ENCODE measurements around the gene SH3RF3. TPM values are rescaled to one million over a fixed set of nuclear protein-coding genes. Genes with fewer than 3 reads are reported as not detected.

Gene SH3RF3
- total RNA-seq, 1 donor from 2014 or later: 0.47 TPM

DNA sequence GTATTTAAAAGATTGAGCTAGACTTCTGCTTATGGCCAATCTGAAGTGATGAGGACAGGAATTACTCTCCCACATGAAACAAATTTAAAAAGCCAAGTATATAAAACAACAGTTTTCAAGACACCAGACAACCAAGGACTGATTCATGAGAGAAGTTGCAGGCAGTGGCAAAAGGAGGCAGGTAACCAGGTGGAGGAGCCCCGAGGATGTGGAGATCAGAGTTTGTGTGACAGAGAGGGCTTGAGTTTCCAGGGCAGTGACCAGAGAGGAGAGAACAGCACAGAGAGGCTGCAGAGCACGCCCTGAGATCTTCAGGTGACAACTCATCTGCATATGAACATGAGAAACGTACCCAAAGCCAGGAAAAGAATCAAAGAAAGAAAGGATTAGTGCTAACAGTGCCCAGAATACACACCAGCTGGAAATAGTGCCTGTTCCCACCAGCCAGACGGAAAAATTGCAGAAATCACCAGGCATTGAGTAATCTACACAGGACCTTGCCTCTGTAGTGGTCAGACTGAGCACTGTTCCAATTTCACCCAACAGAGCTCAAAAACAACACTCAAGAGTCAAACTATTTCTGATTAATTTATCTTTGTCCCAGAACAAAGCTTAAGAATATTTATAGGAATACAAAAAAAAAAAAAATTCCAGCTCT is 311.6 kb downstream of the SH3RF3 start:
- Mint-ChIP-seq H3K36me3 (ENCODE audit: low read depth) (no peaks in the 10 kb centered on the region), H3K4me1 (no peaks in the 10 kb centered on the region), H3K9me3 (peaks cover 14% of the 10 kb centered on the region), H3K4me3 (no peak overlapping the region), H3K27me3 (no peaks in the 10 kb centered on the region), H3K27ac (no peak overlapping the region)
- DNase-seq: no peak
- intact Hi-C loops (cut with micrococcal nuclease): no loop called here

- Mint-ChIP-seq H3K4me3 (no peak overlapping the region), H3K9me3 (peaks cover 14% of the 10 kb centered on the region), H3K27me3 (no peaks in the 10 kb centered on the region), H3K27ac (no peak overlapping the region), H3K36me3 (ENCODE audit: low read depth) (no peaks in the 10 kb centered on the region), H3K4me1 (no peaks in the 10 kb centered on the region)
- intact Hi-C loops (cut with micrococcal nuclease): no loop called here
- DNase-seq: no peak
Measured at GRCh38 chr2:109442715-109443319, 313.8 kb downstream of the SH3RF3 start.

DNA sequence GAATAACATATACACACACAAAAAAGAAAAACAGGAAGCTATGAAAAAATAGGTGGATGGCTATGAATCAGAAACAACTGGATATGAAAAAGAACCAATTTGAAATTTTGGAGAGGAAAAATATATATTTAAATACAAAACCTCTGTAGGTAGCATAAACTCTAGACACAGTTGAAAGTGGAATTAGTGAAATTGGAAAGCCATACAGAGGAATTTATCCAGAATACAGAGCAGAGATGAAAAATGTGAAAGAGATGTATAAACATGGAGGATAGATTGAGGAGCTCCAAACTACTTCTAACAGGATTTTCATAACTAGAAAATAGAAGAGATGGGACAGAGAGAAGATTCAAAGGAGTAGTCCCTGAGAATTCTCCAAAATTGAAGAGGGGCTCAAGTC is 315.9 kb downstream of the SH3RF3 start:
- H3K9me3 Mint-ChIP-seq: peaks cover 14% of the 10 kb centered on the region
- H3K4me3 Mint-ChIP-seq: no peak overlapping the region
- no peak for DNase-seq

GRCh38 chr2:109446278-109447131 is 317.5 kb downstream of the SH3RF3 start:
- intact Hi-C loops (cut with micrococcal nuclease): no loop called here
- Mint-ChIP-seq H3K4me3 (no peak overlapping the region), H3K9me3 (peaks cover 6% of the 10 kb centered on the region), H3K27me3 (no peaks in the 10 kb centered on the region), H3K36me3 (ENCODE audit: low read depth) (no peaks in the 10 kb centered on the region), H3K27ac (no peak overlapping the region), H3K4me1 (no peaks in the 10 kb centered on the region)
- DNase-seq: no peak

More for the DNA sequence above, 315.9 kb downstream of the SH3RF3 start:
- Mint-ChIP-seq H3K27me3 (no peaks in the 10 kb centered on the region), H3K36me3 (ENCODE audit: low read depth) (no peaks in the 10 kb centered on the region), H3K27ac (no peak overlapping the region), H3K4me1 (no peaks in the 10 kb centered on the region)
- intact Hi-C loops (cut with micrococcal nuclease): no loop called here

GRCh38 chr2:109447251-109447661 is 318.3 kb downstream of the SH3RF3 start:
- intact Hi-C loops (cut with micrococcal nuclease): no loop called here
- no peak for DNase-seq
- no peaks in the 10 kb centered on the region for H3K27me3 Mint-ChIP-seq
- peaks cover 4% of the 10 kb centered on the region for H3K9me3 Mint-ChIP-seq
- no peaks in the 10 kb centered on the region for H3K36me3 Mint-ChIP-seq (ENCODE audit: low read depth)
- no peak overlapping the region for H3K4me3 Mint-ChIP-seq
- H3K4me1 Mint-ChIP-seq: no peaks in the 10 kb centered on the region
- no peak overlapping the region for H3K27ac Mint-ChIP-seq

DNA sequence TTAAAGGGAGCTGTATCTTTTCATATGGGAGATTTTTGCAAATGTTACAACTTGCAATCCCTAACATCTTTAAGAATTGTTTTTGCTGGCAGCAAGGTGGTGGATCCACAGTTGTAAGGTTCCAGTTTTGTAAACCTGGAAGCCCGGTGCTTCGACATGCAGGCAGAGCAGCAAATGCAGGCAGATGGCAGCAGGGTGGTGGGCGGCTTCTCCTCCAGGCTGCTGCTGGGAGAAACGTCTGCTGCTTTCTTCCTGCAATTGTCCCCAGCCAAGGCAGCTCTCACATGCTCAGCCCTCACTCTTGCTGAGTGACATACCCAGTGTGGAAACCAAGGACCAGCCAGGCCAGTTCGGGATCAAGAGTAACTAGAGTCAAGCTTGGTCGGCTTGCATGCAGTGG is 318.8 kb downstream of the SH3RF3 start:
- Mint-ChIP-seq H3K27ac (no peak overlapping the region), H3K4me3 (no peak overlapping the region), H3K27me3 (no peaks in the 10 kb centered on the region), H3K4me1 (no peaks in the 10 kb centered on the region), H3K9me3 (peaks cover 4% of the 10 kb centered on the region), H3K36me3 (ENCODE audit: low read depth) (no peaks in the 10 kb centered on the region)
- DNase-seq: no peak
- intact Hi-C loops (cut with micrococcal nuclease): no loop called here

GRCh38 chr2:109448207-109448606 is 319.2 kb downstream of the SH3RF3 start:
- H3K4me3 Mint-ChIP-seq: no peak overlapping the region
- H3K9me3 Mint-ChIP-seq: peaks cover 4% of the 10 kb centered on the region

GRCh38 chr2:109448946-109449788 is 320.2 kb downstream of the SH3RF3 start:
- Mint-ChIP-seq H3K27me3 (no peaks in the 10 kb centered on the region), H3K9me3 (peaks cover 4% of the 10 kb centered on the region), H3K4me1 (peaks cover under 1% of the 10 kb centered on the region), H3K36me3 (ENCODE audit: low read depth) (no peaks in the 10 kb centered on the region), H3K27ac (no peak overlapping the region), H3K4me3 (no peak overlapping the region)
- intact Hi-C loops (cut with micrococcal nuclease): no loop called here
- no peak for DNase-seq

More at GRCh38 chr2:109448207-109448606, 319.2 kb downstream of the SH3RF3 start:
- intact Hi-C loops (cut with micrococcal nuclease): no loop called here
- DNase-seq: no peak
- Mint-ChIP-seq H3K36me3 (ENCODE audit: low read depth) (no peaks in the 10 kb centered on the region), H3K27ac (no peak overlapping the region), H3K27me3 (no peaks in the 10 kb centered on the region), H3K4me1 (no peaks in the 10 kb centered on the region)

DNA sequence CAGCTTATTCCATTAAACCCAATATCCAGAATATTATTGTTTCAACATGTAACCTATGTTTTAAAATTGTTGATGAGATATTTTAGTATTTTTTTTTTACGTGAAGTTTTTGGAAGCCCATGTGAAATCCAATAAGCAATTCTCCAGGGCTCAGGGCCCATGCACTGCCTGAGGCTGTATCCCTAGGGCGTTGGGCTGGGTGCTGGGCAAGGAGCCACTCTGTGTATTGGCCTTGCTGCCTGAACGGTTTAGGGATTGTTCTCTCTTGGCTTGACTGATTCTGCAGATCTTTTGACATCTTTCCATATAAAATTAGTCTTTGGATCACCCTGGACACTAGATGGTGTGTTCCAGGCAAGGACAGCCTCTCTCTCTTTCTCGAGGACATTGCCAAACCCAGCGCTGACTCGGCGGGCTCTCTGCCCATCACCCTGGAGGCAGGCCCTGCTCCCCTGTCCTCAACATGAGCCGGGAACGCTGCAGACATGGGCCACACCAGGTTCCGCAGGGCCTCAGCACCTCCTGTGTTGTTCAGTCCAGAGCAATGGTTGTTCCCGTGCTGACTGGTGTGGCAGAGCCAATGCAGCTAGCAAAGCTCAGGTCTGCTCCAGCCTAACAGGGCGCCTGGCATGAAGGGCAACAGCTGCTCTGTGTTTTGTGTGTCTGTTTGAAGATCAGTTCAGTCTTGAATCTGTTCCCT is 321.7 kb downstream of the SH3RF3 start:
- Mint-ChIP-seq H3K27me3 (no peaks in the 10 kb centered on the region), H3K36me3 (ENCODE audit: low read depth) (no peaks in the 10 kb centered on the region), H3K9me3 (no peaks in the 10 kb centered on the region), H3K4me1 (peaks cover 8% of the 10 kb centered on the region), H3K4me3 (no peak overlapping the region), H3K27ac (no peak overlapping the region)
- no peak for DNase-seq
- intact Hi-C loops (cut with micrococcal nuclease): no loop called here

DNA sequence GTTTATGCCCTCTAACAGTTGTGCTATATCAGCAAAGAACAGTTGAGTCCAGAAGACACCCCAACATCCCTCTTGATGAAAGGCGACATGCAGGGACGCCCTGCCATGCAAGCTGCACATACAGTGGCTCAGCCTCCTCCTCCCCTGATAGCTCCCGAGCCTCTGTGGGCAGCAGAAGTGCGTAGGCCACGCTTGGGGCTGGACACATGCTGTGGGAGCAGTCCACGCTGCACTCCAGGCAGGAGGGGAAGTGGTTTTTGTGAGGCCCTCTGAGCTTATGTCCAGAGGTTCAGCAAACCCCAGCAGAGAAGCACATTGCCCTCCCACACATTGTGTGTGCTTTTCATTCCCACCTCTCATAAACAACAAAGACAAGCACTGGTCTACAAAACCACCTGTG is 322.7 kb downstream of the SH3RF3 start:
- H3K36me3 Mint-ChIP-seq (ENCODE audit: low read depth): no peaks in the 10 kb centered on the region
- H3K27ac Mint-ChIP-seq: no peak overlapping the region
- DNase-seq: no peak
- no peaks in the 10 kb centered on the region for H3K27me3 Mint-ChIP-seq
- intact Hi-C loops (cut with micrococcal nuclease): no loop called here
- no peaks in the 10 kb centered on the region for H3K9me3 Mint-ChIP-seq
- H3K4me3 Mint-ChIP-seq: no peak overlapping the region
- H3K4me1 Mint-ChIP-seq: peaks cover 8% of the 10 kb centered on the region

- Mint-ChIP-seq H3K27me3 (peaks cover under 1% of the 10 kb centered on the region), H3K9me3 (no peaks in the 10 kb centered on the region), H3K4me3 (no peak overlapping the region), H3K4me1 (peaks cover 8% of the 10 kb centered on the region), H3K36me3 (ENCODE audit: low read depth) (no peaks in the 10 kb centered on the region), H3K27ac (no peak overlapping the region)
- no peak for DNase-seq
- intact Hi-C loops (cut with micrococcal nuclease): no loop called here
Measured at GRCh38 chr2:109452318-109453305, 323.6 kb downstream of the SH3RF3 start.

GRCh38 chr2:109453371-109453995 is 324.5 kb downstream of the SH3RF3 start:
- H3K27me3 Mint-ChIP-seq: peaks cover 6% of the 10 kb centered on the region
- intact Hi-C loops (cut with micrococcal nuclease): no loop called here

More at GRCh38 chr2:109453371-109453995, 324.5 kb downstream of the SH3RF3 start:
- Mint-ChIP-seq H3K27ac (no peak overlapping the region), H3K9me3 (no peaks in the 10 kb centered on the region), H3K4me3 (no peak overlapping the region), H3K36me3 (ENCODE audit: low read depth) (no peaks in the 10 kb centered on the region), H3K4me1 (peaks cover 8% of the 10 kb centered on the region)
- DNase-seq: no peak

All from activated CD4-positive, alpha-beta T cell treated with anti-CD3 and anti-CD28 coated beads, Interleukin-2, amount 10 ng/mL, durations not matched to agents 24 days and 14 days (primary cell).